GM19025 (cell line): ENCODE measurements around the gene SPOP.
A peak's percentile ranks its signal among the peaks of the same experiment; 100 is the strongest.
"Not testable (repeated sequence)": the region's sequence is repeated elsewhere in the genome, so short reads cannot be mapped to it uniquely, and the experiment has no call there.

Source experiments
- ATAC-seq: cut with Tn5 transposase; IDR thresholded peaks from one replicate; pipeline ENCODE4 v1.9.1; 2021; ENCODE audit warnings: mild to moderate bottlenecking, low read depth, moderate library complexity; ENCODE audit not compliant: unreplicated experiment

SPOP gene

DNA sequence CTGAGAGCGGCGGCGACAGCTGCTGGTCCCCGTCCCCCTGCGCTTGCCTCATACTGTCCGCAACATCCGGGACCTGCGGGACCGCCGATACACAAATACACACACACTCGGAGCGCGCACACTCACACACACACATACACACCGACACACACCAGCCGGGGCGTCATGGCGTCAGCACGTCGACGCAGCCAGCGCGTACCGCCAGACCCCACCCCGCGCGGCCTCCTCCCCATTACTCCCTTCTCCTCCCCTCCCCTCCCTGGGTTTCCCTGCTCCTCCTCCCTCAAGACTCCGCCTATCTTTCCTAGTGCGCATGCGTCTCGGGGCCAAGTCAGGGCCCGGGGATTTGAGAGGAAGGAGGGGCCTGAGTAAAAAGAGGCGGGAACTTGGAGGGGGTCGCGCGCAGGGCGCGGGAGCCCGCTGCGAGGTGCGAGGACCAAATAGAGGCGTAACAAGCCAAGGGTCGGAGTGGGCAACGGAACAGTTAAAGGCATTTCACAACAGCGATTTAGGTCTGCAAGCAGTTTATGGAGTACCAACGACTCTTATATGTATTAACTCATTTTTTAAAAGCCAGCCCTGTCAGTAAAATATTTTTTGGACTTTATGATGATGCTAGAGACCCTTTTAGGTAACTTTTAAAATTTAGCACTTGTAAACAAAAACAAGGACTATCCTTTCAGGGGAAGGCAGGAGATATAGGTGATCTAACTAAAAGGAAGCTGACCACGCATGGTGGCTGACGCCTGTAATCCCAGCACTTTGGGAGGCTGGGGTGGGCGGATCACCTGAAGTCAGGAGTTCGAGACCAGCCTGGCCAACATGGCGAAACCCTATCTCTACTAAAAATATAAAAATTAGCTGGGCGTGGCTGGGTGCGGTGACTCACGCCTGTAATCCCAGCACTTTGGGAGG, at the start of gene SPOP:
Gene SPOP (minus strand): TSS at position 165 of the 915 bp plus-strand sequence. CDS start 55,287 bp downstream, outside the sequence.
- ATAC-seq, result peak; percentile 82

DNA sequence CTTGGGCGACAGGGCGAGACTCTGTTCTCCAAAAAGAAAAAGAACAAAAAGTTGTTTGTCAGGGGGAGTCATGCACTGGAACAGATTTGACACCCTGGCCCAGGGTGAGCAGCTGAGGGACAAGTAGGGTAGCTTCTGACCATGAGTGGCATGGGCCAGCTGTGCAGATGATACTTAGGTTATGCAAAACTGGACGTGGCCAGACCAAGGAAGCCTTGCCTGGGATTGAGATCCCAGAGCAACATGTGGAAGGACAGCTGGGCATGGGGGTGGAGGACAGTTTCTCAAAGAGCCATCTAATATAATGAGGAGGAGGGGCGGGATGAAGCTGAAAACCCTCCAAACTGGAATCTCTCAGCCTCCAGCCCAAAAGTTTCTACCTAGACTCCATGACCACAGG, 49.5 kb upstream of the SPOP start:
- no peak for ATAC-seq

- ATAC-seq, result no peak
Observed at GRCh38 chr17:49725452-49726130, 47.7 kb upstream of the SPOP start.

GRCh38 chr17:49724552-49724951, 46.7 kb upstream of the SPOP start:
- not testable (repeated sequence) for ATAC-seq

GRCh38 chr17:49723423-49723822, 45.5 kb upstream of the SPOP start:
- no peak for ATAC-seq

GRCh38 chr17:49722066-49722465, 44.2 kb upstream of the SPOP start:
- no peak for ATAC-seq

- ATAC-seq, result no peak
Observed at GRCh38 chr17:49717371-49717861, 39.5 kb upstream of the SPOP start.

GRCh38 chr17:49716668-49717364, 38.9 kb upstream of the SPOP start:
- ATAC-seq, result no peak

DNA sequence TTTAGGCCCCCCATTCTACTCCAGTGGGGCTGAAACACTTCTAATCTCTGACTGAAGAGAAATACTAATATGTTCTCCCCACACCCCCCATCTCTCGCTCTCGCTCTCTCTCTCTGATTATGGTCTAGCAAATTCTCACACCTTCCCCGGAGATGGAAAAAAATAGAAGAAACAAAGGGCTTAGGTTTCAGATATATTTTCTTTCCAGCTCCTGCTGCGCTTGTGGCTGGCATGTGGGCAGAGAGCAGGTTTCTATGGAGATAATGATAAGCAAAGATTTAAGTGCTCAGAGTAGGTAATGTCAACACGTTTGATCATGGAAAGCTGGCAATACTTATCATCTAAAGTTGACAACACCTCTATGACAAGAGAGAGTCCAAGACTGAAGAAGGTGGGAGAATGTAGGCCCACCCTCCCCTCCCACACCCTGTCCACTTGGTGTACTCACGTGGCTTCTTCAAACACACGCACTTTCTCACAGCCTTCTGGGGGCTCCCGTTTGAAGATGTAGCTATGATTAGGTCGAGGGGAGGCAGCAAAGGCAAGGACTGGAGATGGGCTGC, 37.9 kb upstream of the SPOP start:
- no peak for ATAC-seq

GRCh38 chr17:49715216-49715615, 37.3 kb upstream of the SPOP start:
- no peak for ATAC-seq

GRCh38 chr17:49708515-49709183, 30.8 kb upstream of the SPOP start:
- ATAC-seq, result no peak

GRCh38 chr17:49707608-49708514, 30.0 kb upstream of the SPOP start, which contains the start of gene SLC35B1:
SLC35B1 (minus strand) TSS chr17:49707964; CDS start chr17:49707833, 131 bp downstream.
- peak; percentile 93 for ATAC-seq

DNA sequence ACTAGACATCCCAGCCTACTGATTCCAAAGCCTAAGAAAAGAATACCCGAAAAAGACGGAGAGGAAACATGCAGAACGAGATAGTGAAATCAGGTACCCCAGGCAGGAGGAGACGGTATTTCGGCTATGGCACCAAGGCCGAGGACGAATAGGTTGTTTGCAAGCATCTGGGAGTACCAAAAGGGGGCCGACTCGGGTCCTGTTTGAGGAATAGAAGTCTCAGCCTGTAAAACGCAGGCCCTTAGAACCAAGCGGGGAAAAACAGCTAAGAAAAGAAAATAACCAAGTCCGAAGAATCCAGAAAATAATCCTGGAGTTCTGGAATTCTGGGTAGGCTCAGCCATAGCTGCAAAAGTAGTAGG, 29.3 kb upstream of the SPOP start:
- no peak for ATAC-seq

DNA sequence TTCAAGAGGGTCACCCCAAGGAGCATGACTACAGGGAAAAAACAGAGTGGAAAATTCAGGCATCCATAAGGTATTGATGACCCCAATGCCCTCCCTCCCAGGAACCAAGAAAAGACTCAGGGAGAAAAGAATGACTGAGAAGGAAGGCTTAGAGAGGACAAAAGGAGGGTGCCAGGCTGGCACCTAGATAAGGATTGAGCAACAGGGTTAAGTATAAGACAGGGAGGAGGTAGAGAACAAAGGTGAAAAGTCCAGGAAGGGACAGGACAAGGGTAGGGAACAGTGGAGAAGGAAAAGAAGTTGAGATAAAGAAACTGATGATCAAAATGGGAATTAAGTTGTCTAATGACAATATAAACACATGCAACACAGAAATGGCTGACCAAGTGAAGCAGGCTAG, 27.4 kb upstream of the SPOP start:
- ATAC-seq, result no peak

GRCh38 chr17:49703557-49704277, 25.8 kb upstream of the SPOP start:
- no peak for ATAC-seq

- ATAC-seq, result no peak
Observed at GRCh38 chr17:49700960-49701359, 23.1 kb upstream of the SPOP start.

DNA sequence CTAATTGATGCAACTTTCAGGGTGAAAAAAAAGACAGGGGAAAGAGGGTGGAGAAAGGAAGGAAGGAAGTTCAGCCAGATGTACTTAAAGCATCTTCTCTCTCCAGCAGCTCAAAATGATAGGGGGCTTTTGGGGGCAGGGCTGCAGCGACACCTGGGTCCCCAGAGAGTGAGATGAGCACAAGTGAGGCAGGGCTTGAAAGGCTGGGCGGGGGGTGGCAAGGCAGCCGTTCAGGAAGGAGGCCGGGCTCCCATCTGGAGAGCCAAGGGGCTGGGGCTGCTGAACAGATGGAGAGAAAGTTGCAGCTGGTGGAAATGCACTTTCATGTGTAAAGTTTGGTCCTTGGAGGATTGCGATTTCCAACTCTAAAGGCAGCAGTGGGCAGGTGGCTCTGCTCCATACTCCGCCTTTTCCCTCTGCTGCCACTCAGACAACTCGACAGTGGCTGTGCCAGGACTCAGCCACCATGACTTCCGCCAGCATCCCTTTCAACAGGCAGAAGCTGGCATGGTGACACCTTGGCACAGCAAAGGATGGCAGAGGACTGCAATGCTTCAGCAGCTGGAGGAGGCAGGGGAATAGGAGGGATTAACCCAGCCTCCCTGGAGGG, 22.2 kb upstream of the SPOP start:
- no peak for ATAC-seq

DNA sequence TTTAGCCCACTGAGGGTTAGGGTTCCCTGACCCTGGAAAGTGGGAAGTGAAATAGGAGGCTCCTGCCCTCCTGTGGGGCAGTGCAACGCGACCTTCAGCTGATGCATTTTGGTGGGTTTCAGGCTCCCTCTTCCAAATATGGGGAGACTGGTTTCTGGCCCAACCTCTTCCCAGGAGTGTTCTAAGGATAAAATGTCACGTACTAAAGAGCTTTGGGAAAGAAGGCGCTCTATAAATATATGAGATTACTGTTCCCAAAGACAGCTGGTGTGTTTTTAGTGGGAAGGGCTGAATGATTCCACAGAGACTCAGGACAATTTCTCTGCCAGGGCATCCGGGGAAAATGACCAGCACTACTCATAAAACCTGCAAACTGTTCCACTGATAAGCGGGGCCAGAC, 20.1 kb upstream of the SPOP start:
- no peak for ATAC-seq
